Measurements from ENCODE around the gene NAALADL2.

Gene NAALADL2

GRCh38 chr3:175279911-175280310 lies 420.8 kb downstream of the NAALADL2 start:
- H3K27me3 ChIP-seq = no peaks in the 10 kb centered on the region
- H3K27ac ChIP-seq = no peak overlapping the region
- no peaks in the 10 kb centered on the region for H3K36me3 ChIP-seq
- TF ChIP-seq CTCF (IDR thresholded peaks at IDR 0.05) = no peak
- DNase-seq = no peak
- no peaks in the 10 kb centered on the region for H3K9me3 ChIP-seq
- H3K4me1 ChIP-seq = peaks cover 0 to 28% (median 6%) of the 10 kb centered on the region in 4 donors
- intact Hi-C loops (cut with DNase I; ENCODE audit: low total_unique reads) = no loop called here
- no peak overlapping the region for H3K4me3 ChIP-seq

GRCh38 chr3:175287361-175287963 lies 428.3 kb downstream of the NAALADL2 start:
- no peaks in the 10 kb centered on the region for H3K9me3 ChIP-seq
- DNase-seq = no peak
- no peak overlapping the region for H3K27ac ChIP-seq
- no peak for TF ChIP-seq CTCF (IDR thresholded peaks at IDR 0.05)
- H3K27me3 ChIP-seq = no peaks in the 10 kb centered on the region
- H3K36me3 ChIP-seq = no peaks in the 10 kb centered on the region
- no peak overlapping the region for H3K4me3 ChIP-seq
- peaks cover 0 to 5% (median 0%) of the 10 kb centered on the region in 4 donors for H3K4me1 ChIP-seq
- intact Hi-C loops (cut with DNase I; ENCODE audit: low total_unique reads) = no loop called here

DNA sequence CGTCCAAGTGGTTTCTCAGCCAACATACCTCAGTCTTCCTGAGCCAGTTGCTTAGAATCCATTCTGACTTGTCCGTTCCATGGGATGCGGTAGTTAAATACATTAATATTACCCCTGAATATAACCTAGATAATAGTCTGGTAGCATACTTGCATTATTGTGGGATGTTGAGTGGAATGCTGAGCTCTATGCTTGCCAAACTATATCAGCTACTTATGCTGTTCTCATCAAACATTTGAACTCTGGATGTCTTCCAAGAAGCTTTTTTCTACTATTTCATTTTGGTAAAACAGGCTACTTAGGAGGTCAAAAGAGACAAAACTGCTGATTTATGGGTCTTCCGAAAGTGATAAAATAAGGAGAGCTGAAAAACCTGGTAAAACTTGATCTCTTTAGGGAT lies 429.5 kb downstream of the NAALADL2 start:
- Histone ChIP-seq H3K4me1 (peaks cover 0 to 4% (median 0%) of the 10 kb centered on the region in 4 donors), H3K36me3 (no peaks in the 10 kb centered on the region), H3K9me3 (no peaks in the 10 kb centered on the region), H3K27ac (no peak overlapping the region), H3K27me3 (no peaks in the 10 kb centered on the region), H3K4me3 (no peak overlapping the region)
- intact Hi-C loops (cut with DNase I; ENCODE audit: low total_unique reads) = no loop called here
- TF ChIP-seq CTCF (IDR thresholded peaks at IDR 0.05) = no peak
- DNase-seq = no peak

DNA sequence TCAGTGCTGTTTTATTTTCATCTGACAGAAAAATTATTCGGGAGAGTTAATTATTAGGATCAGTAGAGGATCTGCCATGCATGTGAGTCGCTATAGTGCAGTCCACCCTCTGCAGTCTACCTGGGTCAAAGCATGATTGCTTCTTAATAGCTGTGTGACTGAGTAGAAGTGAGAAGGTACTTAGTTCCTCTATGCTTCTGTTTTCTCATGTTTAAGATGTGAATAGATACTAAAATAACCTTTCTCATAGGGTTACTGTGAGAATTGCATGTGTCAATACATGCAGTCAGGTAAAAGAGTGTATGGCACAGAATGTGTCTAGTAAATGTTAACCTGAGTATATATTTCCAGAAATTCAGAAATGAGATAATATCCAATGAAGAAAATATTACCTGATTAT lies 435.7 kb downstream of the NAALADL2 start:
- H3K4me3 ChIP-seq = no peak overlapping the region
- TF ChIP-seq CTCF (IDR thresholded peaks at IDR 0.05) = no peak
- intact Hi-C loops (cut with DNase I; ENCODE audit: low total_unique reads) = no loop called here

DNA sequence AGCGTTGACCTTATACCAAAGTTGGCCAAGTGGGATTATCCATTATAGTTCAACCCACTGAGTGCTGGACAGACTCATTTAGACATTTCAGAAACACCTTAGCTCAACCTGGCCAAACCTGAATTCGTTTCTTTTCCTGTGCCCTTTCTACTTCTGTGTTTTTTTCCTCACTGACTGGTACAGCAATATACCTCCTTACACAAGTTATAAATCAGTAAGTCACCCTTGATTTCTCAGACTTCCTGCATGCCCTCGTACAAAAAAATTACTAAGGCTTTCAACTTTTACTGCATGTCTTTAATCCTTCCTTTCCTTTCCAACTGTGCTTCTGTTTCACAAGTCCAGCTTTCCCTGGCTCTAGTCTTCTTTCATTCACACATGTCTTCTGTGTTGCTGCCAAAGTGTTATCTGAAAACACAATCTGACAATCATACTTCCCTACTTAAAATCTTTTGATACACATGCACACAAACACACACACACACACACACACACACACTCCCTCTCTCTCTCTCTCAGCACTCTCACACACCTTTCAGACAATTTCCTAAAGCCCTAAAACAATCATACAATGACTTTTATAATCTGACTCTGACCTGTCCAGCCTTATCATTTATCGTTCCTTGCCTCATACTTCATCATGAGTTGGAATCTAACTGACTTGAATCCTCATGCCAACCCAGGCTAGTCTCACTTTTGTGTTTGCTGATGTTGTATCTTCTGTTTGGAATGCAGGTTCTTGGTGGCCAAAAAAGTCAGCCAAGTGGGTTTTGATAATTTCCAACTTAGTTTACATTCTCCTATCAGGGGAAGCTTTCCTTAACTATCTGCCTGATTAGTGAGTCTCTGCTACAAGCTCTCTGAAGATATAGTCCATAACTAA lies 436.4 kb downstream of the NAALADL2 start:
- DNase-seq = no peak
- H3K27me3 ChIP-seq = no peaks in the 10 kb centered on the region
- no peaks in the 10 kb centered on the region for H3K9me3 ChIP-seq
- H3K27ac ChIP-seq = no peak overlapping the region
- no peak for TF ChIP-seq CTCF (IDR thresholded peaks at IDR 0.05)
- intact Hi-C loops (cut with DNase I; ENCODE audit: low total_unique reads) = no loop called here
- no peaks in the 10 kb centered on the region for H3K4me1 ChIP-seq
- no peaks in the 10 kb centered on the region for H3K36me3 ChIP-seq
- H3K4me3 ChIP-seq = no peak overlapping the region

More for the DNA sequence above, 435.7 kb downstream of the NAALADL2 start:
- H3K4me1 ChIP-seq = no peaks in the 10 kb centered on the region
- no peaks in the 10 kb centered on the region for H3K27me3 ChIP-seq
- H3K9me3 ChIP-seq = no peaks in the 10 kb centered on the region
- H3K27ac ChIP-seq = no peak overlapping the region
- no peaks in the 10 kb centered on the region for H3K36me3 ChIP-seq
- DNase-seq = no peak

Data from tibial artery (tissue), 4 donors.